B cell (primary cell): Measurements from ENCODE around the gene TMEM132D. TPM values are rescaled to one million over a fixed set of nuclear protein-coding genes. Genes with fewer than 3 reads are reported as not detected.

Experiments used
- ATAC-seq: fragments of 200-7000 bp; cut with Tn5 transposase; one replicate; pipeline ENCODE4 v1.10.0; 2021; ENCODE audit warnings: low read depth, mild to moderate bottlenecking, moderate number of reproducible peaks, moderate library complexity
- CTCF ChIA-PET: fragments of 350-600 bp; sonication (Branson Sonifier 250); formaldehyde crosslinking; loops from one replicate; lab custom pipeline; 2021; ENCODE audit warnings: antibody characterized with exemption, inconsistent platforms; lab: Charles Lee
- POLR2A ChIA-PET: fragments of 350-600 bp; sonication (Branson Sonifier 250); formaldehyde crosslinking; loops from one replicate; lab custom pipeline; 2021; ENCODE audit warnings: antibody characterized with exemption; lab: Charles Lee
- DNase-seq: peaks from one replicate; pipeline ENCODE4 v3.0.0; 2013
- H2AFZ ChIP-seq: 2 replicates; pipeline ENCODE4 v1.6.1; 2012; ENCODE audit warnings: mild to moderate bottlenecking, low read depth, low read length; ENCODE audit not compliant: insufficient read depth, poor library complexity, severe bottlenecking
- H3K27ac ChIP-seq, 2 donors: 1 replicate in 1 of 2; 2 replicates in 1 of 2; pipeline ENCODE4 v1.5.1; 2012 to 2013; ENCODE audit warnings: low read length in 2 of 2, mild to moderate bottlenecking in 2 of 2, moderate library complexity in 1 of 2
- H3K27me3 ChIP-seq, 4 experiments: fragments of 200-600 bp in 1 of 4; sonication (generic) in 1 of 4; replicated peaks in 1 of 4; 1 replicate in 2 of 4; 2 replicates in 2 of 4; pipeline versions ENCODE4 v1.6.1 to v1.7.0; 2013 to 2016; ENCODE audit warnings: low read length in 3 of 4, mild to moderate bottlenecking in 2 of 4, mixed read lengths in 1 of 4, moderate library complexity in 1 of 4; ENCODE audit not compliant: insufficient read depth in 4 of 4, control insufficient read depth in 3 of 4; ENCODE audit errors: control extremely low read depth in 1 of 4
- H3K36me3 ChIP-seq, 2 experiments: replicated peaks in 1 of 2; 1 replicate in 1 of 2; 2 replicates in 1 of 2; pipeline versions ENCODE4 v1.6.1 to v1.7.1; 2013; ENCODE audit warnings: low read length in 1 of 2; ENCODE audit not compliant: insufficient read depth in 2 of 2, control insufficient read depth in 1 of 2; ENCODE audit errors: control extremely low read depth in 1 of 2, extremely low read depth in 1 of 2
- H3K4me1 ChIP-seq, 2 donors: fragments of 200-600 bp in 1 of 2; sonication (generic) in 1 of 2; 1 replicate in 1 of 2; 2 replicates in 1 of 2; pipeline versions ENCODE4 v1.5.1 to v1.6.1; 2013 to 2017; ENCODE audit warnings: low read length in 2 of 2; ENCODE audit not compliant: control insufficient read depth in 2 of 2, insufficient read depth in 2 of 2
- H3K4me2 ChIP-seq: replicated peaks from 2 replicates; pipeline ENCODE3; 2012; ENCODE audit warnings: mild to moderate bottlenecking, low read depth, low read length; ENCODE audit not compliant: poor library complexity, severe bottlenecking
- H3K4me3 ChIP-seq, 5 experiments: fragments of 200-600 bp in 1 of 5; sonication (generic) in 1 of 5; 1 replicate in 3 of 5; 2 replicates in 2 of 5; pipeline versions ENCODE4 v1.5.1 to v1.7.0; 2011 to 2016; ENCODE audit warnings: low read length in 4 of 5, mild to moderate bottlenecking in 4 of 5, low read depth in 2 of 5, control low read depth in 1 of 5, moderate library complexity in 1 of 5; ENCODE audit not compliant: insufficient read depth in 1 of 5; ENCODE audit errors: control extremely low read depth in 1 of 5, extremely low read depth in 1 of 5
- H3K79me2 ChIP-seq: fragments of 200-600 bp; sonication (generic); one replicate; pipeline ENCODE4 v1.6.0; 2016; ENCODE audit warnings: low read length; ENCODE audit not compliant: control insufficient read depth, insufficient read depth
- H3K9ac ChIP-seq: fragments of 200-600 bp; sonication (generic); 2 replicates; pipeline ENCODE4 v1.6.1; 2017; ENCODE audit warnings: mild to moderate bottlenecking, low read length, moderate library complexity
- H3K9me3 ChIP-seq, 3 donors: one replicate each; pipeline versions ENCODE4 v1.6.1 to v1.7.1; 2013; ENCODE audit warnings: low read length in 2 of 3; ENCODE audit not compliant: control insufficient read depth in 2 of 3, insufficient read depth in 1 of 3; ENCODE audit errors: control extremely low read depth in 1 of 3
- H4K20me1 ChIP-seq: 2 replicates; pipeline ENCODE4 v1.6.0; 2012; ENCODE audit warnings: mild to moderate bottlenecking, low read length; ENCODE audit not compliant: insufficient read depth, control insufficient read depth, poor library complexity, severe bottlenecking
- H3K27ac Mint-ChIP-seq: one replicate; pipeline ENCODE4 v1.8.0; 2021; ENCODE audit warnings: mixed read lengths
- H3K27me3 Mint-ChIP-seq: one replicate; pipeline ENCODE4 v1.8.0; 2021; ENCODE audit warnings: mixed read lengths
- H3K4me1 Mint-ChIP-seq: one replicate; pipeline ENCODE4 v1.8.0; 2021; ENCODE audit warnings: mixed read lengths
- H3K4me3 Mint-ChIP-seq: one replicate; pipeline ENCODE4 v1.8.0; 2021; ENCODE audit warnings: mixed read lengths
- H3K9me3 Mint-ChIP-seq: one replicate; pipeline ENCODE4 v1.8.0; 2022; ENCODE audit warnings: mixed read lengths; ENCODE audit not compliant: insufficient read depth
- CTCF ChIP-seq: fragments of 200-600 bp; IDR thresholded peaks from one replicate; pipeline ENCODE4 v1.8.0; 2022; ENCODE audit warnings: antibody characterized with exemption, mild to moderate bottlenecking
- EZH2 ChIP-seq: IDR thresholded peaks from 2 replicates; pipeline ENCODE4 v1.6.1; 2012; ENCODE audit warnings: borderline replicate concordance, low read depth, mild to moderate bottlenecking, moderate library complexity, low read length; ENCODE audit not compliant: insufficient read depth, poor library complexity, severe bottlenecking
- WGBS: methylation state at CpG from one replicate; pipeline ENCODE4 v1.1.5; 2013; ENCODE audit warnings: missing lambda C conversion rate; ENCODE audit not compliant: insufficient coverage; 5-methylcytosine and 5-hydroxymethylcytosine counted together
- intact Hi-C: fragments of 100-400 bp; cut with micrococcal nuclease; formaldehyde crosslinking; loops from one replicate; pipeline ENCODE4 v1.10.0; 2022
- polyA plus RNA-seq: library from polyadenylated mRNA; depleted of rRNA; stranded (reverse); fragments of >200 nt; gene quantifications from 2 replicates; pipeline ENCODE4 v1.2.3, GENCODE V29; 2012
- total RNA-seq, 2 donors: library from RNA; stranded (reverse); fragments of 120-200 nt in 1 of 2; gene quantifications; 1 replicate in 1 of 2; 2 replicates in 1 of 2; pipeline versions ENCODE4 v1.2.3 to v1.2.4, GENCODE V29; 2013 to 2022

TMEM132D gene
- total and polyA plus RNA-seq, 2 donors (not counting 1 experiment from before 2014, with no cell fraction given) = not detected

GRCh38 chr12:129610601-129611120, 293.2 kb downstream of the TMEM132D start:
- Histone ChIP-seq H4K20me1 (no peaks in the 10 kb centered on the region), H3K4me1 (no peaks in the 10 kb centered on the region), H3K79me2 (no peaks in the 10 kb centered on the region), H2AFZ (no peak overlapping the region), H3K27ac (no peak overlapping the region), H3K9me3 (peaks cover 0 to 13% (median 0%) of the 10 kb centered on the region in 3 donors), H3K36me3 (no peaks in the 10 kb centered on the region), H3K27me3 (no peaks in the 10 kb centered on the region), H3K4me2 (no peak overlapping the region), H3K9ac (no peak overlapping the region), H3K4me3 (no peak overlapping the region)
- H3K4me3 Mint-ChIP-seq = no peak overlapping the region
- no peaks in the 10 kb centered on the region for H3K27me3 Mint-ChIP-seq
- no peak for TF ChIP-seq CTCF
- ChIA-PET CTCF (no interaction called here), POLR2A (no interaction called here)
- H3K4me1 Mint-ChIP-seq = no peaks in the 10 kb centered on the region
- WGBS = 100% methylated on average over 1 of the region's 5 CpGs
- intact Hi-C loops = no loop called here
- DNase-seq = no peak
- ATAC-seq = no peak
- no peaks in the 10 kb centered on the region for H3K9me3 Mint-ChIP-seq
- H3K27ac Mint-ChIP-seq = no peak overlapping the region

- H3K9ac ChIP-seq = no peak overlapping the region
- WGBS = no CpG with 5 or more reads among the region's 5 CpGs
- H3K9me3 ChIP-seq = peaks cover 0 to 3% (median 0%) of the 10 kb centered on the region in 3 donors
- H4K20me1 ChIP-seq = no peaks in the 10 kb centered on the region
- no peak for DNase-seq
- no peaks in the 10 kb centered on the region for H3K36me3 ChIP-seq
- no peaks in the 10 kb centered on the region for H3K79me2 ChIP-seq
- intact Hi-C loops = no loop called here
- CTCF ChIA-PET = no interaction called here
- Mint-ChIP-seq H3K9me3 (peaks cover 1% of the 10 kb centered on the region), H3K4me1 (no peaks in the 10 kb centered on the region), H3K4me3 (no peak overlapping the region), H3K27me3 (no peaks in the 10 kb centered on the region), H3K27ac (no peak overlapping the region)
- H3K4me1 ChIP-seq = no peaks in the 10 kb centered on the region
- H3K27ac ChIP-seq = no peak overlapping the region
- H3K27me3 ChIP-seq = no peaks in the 10 kb centered on the region
- no peak overlapping the region for H3K4me2 ChIP-seq
- ATAC-seq = no peak
- POLR2A ChIA-PET = no interaction called here
- H3K4me3 ChIP-seq = no peak overlapping the region
- no peak overlapping the region for H2AFZ ChIP-seq
- TF ChIP-seq CTCF = no peak
- TF ChIP-seq EZH2 = no peak
Observed at GRCh38 chr12:129607756-129608155, 296.1 kb downstream of the TMEM132D start.
